ENCODE results near the gene CHD2.
A peak's percentile ranks its signal among the peaks of the same experiment; 100 is the strongest.

Gene CHD2

DNA sequence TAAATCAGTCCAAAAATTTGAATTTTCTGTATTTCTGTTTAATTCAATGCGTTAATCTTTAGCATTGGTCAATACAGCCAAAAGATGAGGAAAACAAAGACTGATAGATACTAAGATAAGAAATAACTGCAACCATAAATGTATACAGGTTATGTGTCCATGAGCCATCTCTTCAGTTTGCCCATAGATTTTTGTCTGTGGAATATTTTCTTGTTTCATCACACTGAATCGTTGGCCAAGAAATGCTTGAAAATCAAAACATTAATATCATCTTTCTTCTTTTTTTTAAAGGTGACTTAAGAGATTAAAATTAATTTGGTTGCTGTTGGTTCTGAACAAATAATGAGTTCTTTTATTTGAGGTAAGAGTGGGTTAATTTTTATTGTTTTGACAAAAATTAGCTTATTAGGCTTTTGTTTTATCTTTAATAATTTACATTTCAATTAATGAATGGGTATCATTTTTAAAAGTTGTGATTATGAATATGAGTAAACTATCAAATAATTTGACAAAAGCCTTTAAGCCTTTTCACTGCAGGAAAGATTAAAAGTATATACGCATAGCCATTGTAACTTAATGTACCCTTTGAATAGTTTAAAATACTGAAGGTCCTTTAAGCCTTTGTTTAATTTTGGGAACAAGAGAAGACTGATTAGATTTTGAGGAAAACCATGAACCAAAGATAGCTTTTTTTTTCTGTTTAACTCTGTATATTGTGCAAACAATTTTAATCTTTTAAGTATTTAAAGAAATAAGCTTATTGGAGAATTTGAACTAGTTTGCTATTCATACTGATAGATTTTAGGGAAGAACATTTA, 14.7 kb upstream of the CHD2 start:
- no peak for DNase-seq

DNA sequence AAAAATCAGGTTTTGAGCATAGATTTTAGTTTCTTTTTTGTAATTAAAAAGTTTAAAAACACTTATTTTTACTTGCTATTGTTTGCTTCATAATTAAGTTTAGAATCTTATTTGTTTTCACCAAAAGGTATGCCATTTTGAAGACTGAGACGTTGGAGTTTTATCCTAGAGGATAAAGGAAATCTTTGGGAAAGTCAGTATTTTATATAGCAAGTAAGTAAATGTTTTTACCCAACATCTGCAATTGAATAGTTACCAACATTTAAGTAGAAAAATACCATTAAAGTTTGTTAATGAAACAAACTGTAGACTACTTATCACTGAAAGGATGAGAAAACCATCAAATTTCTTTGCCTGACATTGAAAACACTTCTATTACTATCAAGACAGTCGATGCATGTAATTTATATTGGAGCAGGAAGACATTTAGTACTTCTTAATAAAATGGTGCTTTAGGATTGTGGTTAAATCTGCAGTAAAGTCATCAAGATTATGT, 14.0 kb upstream of the CHD2 start:
- DNase-seq = no peak

DNA sequence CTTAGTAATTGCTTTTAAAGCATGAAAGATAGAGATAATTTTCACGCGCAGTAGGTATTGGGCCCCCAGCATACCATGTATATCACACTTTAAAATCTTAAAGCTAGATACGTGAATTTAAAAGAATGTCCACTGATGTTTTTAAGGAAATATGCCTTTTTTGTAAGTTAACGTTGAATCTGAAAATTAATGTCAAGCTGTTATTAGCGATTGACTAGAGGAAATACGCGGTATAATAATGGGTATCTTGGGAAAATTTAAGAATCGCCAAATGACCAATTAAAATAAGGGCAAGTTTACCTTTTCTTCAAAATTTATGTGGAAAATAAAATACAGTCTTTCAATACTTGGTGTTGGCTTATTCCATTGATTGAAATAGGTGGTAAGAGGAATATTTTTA, 13.3 kb upstream of the CHD2 start:
- no peak for DNase-seq

DNA sequence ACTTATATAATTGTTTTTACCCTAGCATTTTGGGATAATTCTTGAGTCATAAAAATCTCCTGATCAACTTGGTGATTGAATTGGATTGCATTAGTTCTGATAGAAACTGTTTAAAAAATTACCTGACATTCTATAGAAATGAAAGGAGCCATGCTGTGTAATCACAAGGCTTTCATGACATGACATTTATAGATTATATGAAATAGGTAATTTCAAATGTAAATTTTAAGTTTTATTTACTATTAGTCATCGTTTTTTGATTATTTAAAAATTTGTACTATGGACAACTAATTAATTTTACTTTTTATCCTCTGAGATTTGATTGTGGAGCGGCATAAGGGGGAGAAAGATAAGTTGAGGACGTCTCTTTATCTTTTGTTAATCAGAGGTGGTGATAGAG, 12.3 kb upstream of the CHD2 start:
- DNase-seq = no peak

DNA sequence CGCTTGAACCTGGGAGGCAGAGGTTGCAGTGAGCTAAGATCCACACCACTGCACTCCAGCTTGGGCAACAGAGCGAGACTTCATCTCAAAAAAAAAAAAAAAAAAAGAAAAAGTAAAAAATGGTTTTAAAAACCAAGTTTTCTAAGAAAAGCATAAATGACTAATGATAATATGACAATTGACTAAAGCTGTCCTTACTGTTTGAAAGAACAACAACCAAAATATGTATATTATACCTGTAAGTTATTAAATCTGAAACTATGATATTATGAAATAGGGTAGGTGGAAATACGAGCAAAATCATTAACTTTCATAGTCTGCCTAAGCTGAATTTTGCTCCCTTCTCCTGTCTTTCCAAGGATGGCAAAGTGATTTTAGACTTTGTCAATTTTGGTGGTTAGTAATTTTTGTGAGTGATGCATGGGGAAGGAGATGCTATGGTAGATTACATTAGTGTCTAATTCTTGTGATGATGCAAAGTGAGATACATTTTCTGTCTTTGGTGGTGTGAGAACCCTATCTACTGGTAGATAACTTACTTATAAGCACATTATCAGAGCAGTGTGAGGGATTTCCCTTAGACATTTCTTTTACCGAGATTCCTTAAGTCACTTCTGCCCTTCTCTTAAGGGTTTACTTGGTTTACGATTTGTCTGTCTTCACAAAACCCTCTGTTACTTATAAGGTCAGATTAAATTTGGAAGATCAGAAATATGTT, 10.6 kb upstream of the CHD2 start:
- no peak for DNase-seq

DNA sequence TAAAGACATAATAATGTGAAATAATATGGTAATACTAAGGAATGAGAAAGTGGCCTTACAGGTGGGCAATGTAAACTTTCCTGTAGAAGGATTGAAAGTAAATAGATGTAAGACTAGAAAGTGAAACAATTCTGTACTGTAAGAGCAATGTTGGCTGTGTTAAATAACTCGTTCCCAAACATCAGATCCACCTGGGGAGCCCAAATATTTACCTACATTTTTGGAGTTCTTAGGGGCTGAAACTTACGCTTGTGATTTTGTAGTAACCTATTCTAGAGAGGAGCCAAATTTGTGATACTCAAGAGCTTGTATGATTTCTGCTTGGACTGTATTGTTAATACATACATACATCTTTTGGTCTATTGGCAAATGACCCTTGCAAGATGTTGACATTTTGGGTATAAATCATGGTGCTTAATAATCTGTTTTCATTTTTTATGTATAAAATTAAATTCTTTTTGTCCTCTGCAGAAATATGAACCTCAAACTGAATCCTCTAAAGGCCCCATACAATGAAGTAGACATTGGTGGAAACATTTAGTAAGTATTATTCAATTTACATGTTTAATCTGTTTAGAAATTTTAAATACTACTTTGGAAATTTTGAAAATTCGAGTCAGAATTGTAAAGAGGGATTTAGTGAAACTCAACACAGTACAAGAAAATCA, 8.5 kb upstream of the CHD2 start:
- no peak for DNase-seq

DNA sequence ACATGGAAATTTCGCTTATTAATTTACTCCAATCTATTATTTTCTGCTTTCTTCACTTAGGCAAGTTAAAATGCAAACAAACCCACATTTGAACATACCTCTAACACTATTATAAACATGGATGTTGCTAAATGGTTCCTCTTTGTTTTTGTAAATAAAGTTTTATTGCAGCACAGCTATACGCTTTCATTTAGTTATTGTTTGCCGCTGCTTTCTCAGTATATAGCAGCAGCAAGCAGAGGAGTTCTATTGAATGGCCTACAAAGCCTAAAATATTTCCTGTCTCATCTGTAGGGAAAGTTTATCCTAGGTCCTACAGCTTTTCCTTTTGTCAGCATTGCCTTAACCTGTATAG, 7.9 kb upstream of the CHD2 start:
- no peak for DNase-seq

DNA sequence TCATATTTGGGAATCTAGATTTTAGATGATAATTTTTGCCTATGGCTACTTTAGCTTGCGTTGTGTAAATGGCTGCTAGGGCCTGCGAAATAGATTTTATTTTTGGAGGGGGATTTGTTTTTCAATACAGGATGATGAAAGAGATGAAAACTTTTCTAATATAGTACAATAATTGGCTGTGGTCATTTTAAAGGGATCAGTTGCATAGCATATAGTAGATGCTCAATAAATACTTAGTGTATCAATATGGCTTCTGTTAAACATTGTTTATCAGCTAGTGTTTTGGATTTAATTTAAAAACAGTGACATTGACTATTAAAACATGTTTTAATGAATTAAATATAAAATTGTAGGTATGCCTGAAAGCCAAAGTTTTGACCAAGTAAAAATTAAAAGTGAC, 6.9 kb upstream of the CHD2 start:
- DNase-seq = no peak

DNA sequence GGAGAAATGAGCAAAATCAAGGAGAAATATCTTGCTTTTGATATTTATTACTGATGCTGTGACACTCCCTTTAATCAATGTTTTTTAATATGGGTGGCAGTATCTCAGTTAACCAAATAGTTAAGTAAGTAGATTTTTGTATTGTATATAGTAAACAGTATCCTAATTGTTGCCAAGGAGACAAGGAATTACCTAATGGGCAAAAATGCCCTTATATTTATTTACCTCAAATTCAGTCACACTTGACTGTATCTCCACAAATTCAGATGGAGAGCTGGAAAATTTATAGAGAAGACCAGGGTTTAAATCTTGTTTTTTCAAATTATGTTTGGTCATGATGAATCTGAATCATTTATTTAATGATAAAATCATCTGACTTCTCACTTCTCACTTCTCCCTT, 3.6 kb upstream of the CHD2 start:
- no peak for DNase-seq

DNA sequence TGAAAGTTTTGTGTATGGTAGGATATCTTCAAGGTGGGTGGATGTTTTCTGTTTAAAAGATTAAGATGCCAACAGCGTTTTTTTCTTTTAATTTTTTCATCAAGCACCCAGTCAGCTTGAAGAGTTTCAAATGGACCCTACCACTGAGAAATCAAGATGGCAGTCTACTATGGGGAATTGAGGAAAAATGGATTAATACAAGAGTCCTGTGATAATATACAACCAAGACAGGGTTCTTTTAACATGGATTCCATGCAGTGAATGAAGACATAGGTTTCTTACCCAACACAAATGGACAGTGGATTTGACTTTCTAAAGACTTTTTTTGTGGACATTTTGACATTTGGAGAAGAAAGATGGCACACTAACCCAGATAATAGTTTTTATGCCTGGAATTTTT, 2.5 kb upstream of the CHD2 start:
- no peak for DNase-seq

DNA sequence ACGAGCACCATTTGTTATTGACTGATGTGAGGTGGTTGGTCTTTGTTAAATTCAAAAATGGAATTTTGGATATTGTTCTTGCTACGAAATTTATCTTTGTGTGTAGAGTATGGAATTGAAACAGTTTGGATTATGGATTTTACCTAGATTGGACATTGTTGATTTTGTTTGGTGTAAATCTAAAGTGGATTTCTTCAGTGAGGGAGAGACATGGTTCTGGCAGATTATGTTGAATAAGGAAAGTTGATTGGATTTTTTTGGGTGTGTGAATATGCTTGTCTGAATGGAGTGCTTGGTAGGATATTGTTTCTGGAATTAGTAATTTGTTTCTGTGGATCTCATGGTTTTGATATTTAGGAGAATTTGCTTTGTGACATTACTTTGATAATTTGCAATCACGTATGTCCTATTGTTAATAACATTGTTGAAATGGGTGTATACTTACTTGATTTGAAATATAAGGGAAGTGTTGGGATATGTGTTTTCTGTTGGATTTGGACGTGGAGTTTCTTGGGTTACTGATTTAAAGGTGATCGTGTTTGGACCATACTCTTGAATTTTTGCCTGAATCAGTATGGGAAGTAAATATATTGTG, 1.0 kb upstream of the CHD2 start:
- no peak for DNase-seq

DNA sequence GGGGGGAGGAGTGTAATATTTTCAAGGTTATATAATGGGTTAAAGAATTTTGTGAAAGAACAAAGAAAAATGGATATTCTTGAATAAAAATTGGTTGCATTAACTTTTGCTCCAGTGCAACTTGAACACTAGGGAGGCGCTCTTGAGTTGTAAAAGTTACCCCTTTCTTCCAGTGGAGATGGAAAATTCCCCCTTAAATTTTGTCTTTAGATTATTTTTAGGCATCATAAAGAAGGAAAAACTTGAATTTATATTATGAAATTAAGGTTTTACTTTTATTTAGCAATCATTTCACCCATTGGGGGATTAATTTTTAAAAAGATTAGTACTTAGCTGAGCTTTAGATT, 550 bp upstream of the CHD2 start:
- DNase-seq = no peak

DNA sequence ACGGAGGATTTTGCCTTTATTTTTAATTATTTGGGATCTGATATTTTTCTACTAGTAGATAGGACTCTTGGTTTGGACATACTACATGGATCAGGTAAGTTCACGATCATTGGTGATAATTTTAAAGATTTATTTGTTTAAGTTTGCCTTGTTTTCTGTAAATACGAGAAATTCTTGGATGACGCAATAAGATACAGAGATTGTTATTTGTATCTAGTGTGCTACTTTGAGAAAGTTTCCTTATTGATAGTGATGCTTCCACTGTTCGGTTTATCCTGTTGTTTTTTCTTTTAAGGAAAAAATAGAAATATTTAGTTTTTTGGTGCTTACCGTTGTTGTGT, 577 bp downstream of the CHD2 start:
- DNase-seq = no peak

DNA sequence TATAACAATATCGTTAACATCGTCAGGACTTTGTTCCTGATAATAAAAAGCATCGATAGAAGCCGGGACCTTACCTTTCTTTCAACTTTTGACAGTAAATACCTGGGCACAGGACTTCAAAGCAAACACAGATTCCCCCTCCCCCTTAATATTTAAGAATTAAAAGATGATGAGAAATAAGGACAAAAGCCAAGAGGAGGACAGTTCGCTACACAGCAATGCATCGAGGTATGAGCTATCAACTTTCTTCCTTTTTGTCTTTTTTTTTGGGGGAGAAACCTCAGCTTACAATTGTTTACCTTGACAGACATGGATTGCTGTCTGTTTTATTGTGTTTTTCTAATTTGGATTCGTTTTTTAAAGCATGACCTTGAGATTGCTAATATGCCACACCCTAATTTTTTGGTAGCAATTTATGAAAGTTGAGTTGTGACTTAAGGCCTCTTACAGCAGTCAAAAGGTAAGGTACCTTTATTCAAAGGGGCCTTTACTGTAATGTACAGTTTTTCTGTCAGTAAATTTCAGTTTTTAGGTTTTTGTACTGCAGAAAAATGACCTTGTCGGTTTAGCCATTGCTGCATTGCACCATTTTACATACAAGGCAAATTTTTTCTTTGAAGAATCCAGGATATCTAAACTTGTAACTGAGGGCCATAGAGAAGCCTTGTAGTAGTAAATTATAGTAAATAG, 1.1 kb downstream of the CHD2 start:
- DNase-seq = no peak

DNA sequence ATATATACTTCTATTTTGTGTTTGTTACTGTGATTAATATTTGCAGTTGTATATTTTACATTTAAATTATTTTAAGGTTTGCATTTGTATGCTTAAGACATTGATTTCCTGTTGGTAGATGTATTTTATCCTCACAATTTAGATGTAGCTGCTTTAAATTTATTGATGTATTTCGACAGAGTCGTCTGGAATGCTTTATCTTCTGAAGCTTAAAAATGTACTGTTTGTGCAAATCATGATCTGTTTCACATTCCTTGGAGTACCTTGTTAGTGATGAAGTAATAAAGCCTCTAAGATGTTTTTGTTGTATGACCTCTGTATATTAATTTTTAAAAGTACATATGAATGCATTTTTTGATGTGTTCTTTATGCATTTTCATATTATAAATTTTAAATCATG, 1.9 kb downstream of the CHD2 start:
- no peak for DNase-seq

DNA sequence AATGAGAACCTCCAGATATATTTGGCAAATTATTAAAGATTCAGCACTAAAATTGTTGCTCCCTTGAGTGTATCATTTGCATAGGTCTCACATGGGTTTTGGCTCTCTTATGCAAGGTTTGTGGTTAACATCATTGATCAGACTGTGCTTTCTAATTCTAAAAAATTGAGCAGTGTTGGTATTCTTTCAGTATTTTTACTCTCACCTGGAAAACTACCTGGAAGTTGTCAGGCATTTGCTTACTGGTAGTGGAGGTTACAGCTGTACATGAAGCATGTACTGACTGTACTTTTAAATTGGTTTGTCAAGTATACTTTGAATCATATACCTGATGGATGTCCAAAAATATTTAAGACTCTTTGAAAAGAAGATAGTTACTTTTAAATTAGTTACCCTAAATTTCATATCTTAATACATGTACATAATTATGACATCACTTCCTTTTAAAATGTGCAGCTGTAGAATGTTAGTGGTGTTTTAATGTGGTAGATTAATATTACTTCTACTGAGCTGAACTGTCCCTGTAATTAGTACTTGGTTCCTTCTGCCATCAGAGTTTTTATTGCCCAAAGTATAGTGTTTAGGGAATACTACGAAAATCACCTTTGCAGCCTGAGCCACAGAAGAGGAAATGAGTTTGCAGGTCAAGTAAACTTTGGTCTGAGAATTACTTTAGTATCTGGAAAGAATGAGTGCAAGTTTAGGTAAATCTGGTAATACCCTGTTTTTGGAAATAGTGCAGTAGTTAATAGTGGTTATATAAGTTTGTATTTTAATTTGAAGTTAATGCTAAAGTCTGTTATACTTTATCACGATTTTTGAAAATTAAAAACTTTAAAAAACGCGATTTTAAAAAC, 2.8 kb downstream of the CHD2 start:
- DNase-seq = no peak

DNA sequence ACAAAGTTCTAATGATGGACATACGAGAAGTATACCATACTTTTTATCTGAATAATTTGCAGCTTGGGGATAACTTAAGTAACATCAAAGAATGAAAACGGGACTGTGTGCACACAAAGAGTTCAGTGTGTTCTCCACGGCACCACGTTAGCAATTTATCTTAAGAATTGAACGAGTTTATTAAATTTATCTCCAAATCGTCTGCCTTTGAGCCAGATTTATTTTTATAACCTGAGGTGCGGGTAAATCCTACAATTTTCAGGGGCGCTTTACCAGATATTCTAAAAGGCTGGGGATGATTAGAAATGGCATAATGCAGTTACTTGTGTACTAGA, 3.5 kb downstream of the CHD2 start:
- DNase-seq = no peak

DNA sequence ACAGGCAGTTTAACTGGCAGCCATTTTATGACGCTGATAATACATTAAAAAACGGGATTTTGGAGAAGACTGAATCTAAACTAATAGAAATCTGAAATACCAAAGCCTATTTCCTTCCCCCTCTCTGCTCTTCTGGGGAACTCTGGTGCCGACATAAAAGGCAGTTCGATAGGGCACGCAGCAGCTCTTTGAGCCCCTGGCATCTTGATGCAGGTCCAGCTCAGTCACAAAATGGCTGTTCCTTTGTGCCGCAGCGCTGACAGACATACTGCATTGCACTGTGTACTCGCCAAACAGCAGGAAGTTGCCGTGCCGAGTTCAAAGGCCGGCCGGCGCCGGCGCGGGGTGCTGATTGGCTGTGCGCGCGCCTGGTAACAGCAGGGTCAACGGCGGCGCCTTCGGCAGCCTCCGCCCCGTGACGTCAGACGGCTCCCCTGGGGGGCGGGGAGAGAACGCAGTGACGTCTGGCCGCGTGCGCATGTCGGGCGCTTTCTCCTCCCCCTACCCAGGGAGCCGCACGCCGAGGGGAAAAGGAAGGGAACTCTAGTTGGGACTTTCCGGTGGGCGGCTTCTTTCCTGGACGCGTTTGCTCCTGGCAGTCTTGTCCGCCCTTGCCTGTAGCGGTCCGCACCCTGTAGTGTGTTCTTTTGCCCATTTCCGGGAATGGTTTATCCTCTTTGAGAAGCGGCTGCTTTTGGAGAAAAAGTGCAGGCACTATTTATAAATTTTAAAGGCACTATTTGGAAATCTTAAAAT, 4.0 kb downstream of the CHD2 start:
- peak; percentile 98 for DNase-seq

DNA sequence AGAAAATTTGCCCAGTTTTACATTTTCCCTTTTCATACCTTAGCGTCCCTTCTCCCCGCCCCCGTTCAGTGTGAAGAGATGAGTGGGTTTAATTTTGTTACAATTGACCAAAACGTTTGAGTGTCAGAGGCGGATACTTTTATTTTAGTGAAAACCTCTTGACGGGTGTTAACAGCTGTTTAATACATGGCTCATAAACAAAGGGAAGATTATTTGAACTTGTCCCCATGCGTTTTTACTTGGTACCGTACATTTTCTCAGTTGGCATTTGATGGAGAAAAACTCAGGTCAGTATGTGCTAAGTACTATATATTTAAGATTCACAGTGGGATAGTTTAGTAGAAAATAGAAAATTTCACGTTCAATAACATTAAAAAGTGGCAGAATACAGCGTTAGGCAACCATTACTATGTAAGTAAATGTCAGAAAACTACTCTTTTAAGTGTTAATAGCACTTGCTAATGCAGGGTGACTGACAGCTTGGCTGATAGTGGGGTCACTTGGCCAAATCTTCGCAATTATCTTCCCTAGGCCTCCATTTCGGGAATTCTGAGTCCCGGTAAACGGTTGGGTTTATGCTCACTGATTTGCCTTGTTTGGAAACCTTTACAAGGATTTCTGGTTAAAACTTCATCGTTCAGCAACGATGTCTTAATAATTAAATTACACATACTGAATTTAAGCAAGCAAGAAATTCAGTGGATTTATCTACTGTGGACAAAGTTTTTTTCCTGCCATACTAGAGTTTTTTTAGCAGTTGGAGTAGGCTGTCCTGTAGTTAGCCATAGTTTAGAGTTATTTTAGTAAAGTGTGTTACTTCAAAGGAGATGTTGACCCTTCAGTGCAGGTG, 4.8 kb downstream of the CHD2 start:
- DNase-seq = no peak

DNA sequence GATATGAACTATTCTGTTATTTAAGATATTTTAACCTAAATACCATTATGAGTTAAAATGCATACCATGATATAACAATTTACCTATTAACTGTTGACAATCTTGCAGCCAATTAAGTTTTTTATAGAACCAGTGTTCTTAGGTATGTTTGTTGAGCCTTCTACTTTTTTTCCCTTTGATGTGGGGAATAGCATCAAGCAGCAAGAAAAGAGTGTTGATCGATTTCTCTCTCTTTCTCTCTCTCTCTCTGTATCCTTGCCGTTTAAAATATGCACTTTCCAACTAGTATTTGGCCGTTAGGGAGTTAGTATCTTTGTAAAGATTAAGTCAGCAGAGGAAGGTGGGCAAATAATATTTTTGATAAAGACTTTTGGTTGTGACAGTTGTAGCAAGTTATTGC, 5.9 kb downstream of the CHD2 start:
- no peak for DNase-seq

Data from activated CD4-positive, alpha-beta T cell treated with anti-CD3 and anti-CD28 coated beads, Interleukin-2, amount 50 U/mL, for 4 hours (primary cell).